HG03039 (cell line): Measurements from ENCODE around the gene IRF2BP1.
"Not testable (repeated sequence)": the region's sequence is repeated elsewhere in the genome, so short reads cannot be mapped to it uniquely, and the experiment has no call there.

ENCODE experiments used
- ATAC-seq: cut with Tn5 transposase; IDR thresholded peaks from one replicate; pipeline ENCODE4 v1.9.1; 2021; ENCODE audit warnings: mild to moderate bottlenecking, moderate library complexity; ENCODE audit not compliant: unreplicated experiment

Gene IRF2BP1

DNA sequence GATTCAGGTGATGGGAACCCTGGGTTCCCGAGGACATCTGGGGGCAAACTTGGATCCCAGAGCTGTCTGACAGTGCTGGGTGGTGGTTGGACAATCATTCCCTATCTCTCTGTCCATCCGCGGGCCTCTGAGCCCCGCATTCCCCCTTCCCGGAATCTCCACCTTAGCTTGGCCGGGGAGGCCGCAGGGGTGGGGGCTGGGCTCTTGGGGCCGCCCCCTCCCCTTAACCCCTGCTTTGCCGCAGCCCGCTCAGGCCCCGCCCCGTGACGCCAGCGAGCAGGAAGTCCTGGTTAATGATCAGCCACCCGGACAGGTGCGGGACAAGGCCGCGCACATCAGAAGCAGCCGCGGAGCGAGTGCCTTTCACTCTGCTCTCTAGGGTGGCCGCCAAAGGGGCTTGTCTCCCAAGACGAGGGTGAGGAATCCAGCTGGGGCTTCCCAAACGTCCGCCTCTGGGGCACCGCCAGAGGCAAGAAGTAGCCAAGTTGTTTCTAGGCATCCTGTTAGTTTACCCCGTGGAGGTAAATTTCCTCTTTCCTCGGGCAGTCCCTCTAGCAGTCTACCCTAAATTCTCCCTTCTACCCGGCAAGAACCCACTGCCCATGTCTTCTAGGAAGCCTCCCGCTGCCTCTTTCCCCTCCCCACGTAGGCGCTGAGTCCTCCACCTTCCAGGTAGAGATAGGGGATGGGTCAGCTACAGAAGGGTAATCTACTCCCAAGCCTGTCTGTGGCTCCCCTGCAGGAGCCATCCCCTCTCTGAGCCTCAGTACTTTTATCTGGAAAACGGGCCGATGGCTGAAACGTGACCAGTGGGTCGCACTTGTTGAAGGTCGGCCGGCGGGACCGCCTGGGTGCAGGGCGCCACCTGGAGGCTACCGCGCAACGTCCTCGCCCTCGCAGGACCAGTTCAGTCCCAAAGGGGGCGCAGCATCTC lies 3.0 kb downstream of the IRF2BP1 start:
- ATAC-seq = no peak

- no peak for ATAC-seq
These were observed 3.9 kb downstream of the IRF2BP1 start for GRCh38 chr19:45881909-45882528.

DNA sequence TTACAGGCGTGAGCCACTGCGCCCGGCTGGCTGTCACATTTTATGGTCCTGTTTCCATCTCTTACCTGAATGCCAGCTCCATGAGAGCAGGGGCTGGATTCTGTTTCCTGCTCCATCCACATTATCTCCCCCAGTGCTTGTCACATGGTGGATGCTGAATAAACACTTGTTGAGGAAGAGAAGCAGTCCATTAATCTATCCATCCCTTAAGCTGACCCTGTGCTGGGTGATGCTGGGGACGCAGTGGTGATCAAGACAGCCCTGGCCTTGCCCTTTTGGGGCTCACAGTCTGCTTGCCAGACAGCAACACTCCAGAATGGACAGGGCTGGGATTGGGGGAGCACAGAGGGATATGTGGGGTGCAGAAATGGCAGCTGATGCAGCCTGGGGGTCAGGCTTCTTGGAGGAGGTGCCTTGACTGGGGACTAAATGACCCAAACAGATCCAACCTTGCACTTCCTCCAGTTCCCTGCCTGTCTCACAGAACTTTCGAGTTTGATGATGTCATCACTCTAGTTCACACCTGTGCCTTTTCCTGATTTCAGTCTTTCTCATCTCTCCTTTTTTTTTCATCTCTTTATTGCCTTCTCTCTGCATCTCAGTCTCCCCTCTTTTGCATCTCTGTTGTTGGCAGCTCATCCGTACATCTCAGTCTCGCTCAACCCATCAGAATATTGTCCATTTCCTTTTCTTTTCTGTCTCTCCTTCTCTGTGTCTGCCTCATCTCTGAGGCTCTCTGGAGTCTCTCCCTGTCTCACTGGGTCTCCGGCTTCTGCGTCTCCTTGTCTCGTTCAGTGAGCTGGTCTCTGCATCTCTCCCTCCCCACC lies 4.6 kb downstream of the IRF2BP1 start:
- no peak for ATAC-seq

- no peak for ATAC-seq
These were observed 6.0 kb downstream of the IRF2BP1 start for GRCh38 chr19:45879971-45880370.

DNA sequence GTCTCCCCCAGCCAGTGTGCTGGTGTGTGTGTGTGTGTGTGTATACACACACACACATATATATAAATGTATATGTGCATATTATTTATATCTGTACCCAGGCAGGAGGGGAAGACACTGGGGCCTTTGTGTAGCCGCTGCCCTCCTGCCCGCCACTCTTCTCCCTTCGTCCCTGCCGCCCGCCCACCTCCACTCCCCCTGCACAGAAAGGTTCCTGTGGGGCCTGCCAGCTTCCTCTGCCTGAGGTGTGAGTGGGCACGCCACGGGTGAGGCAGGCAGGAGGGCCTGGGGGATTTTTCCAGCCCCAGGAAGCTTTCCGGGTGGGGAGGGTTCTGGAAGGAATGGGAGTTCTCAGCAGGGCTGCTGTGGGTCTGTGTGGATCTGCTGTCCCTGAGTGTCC lies 6.9 kb downstream of the IRF2BP1 start:
- no peak for ATAC-seq

GRCh38 chr19:45878043-45878794 lies 7.7 kb downstream of the IRF2BP1 start:
- no peak for ATAC-seq

DNA sequence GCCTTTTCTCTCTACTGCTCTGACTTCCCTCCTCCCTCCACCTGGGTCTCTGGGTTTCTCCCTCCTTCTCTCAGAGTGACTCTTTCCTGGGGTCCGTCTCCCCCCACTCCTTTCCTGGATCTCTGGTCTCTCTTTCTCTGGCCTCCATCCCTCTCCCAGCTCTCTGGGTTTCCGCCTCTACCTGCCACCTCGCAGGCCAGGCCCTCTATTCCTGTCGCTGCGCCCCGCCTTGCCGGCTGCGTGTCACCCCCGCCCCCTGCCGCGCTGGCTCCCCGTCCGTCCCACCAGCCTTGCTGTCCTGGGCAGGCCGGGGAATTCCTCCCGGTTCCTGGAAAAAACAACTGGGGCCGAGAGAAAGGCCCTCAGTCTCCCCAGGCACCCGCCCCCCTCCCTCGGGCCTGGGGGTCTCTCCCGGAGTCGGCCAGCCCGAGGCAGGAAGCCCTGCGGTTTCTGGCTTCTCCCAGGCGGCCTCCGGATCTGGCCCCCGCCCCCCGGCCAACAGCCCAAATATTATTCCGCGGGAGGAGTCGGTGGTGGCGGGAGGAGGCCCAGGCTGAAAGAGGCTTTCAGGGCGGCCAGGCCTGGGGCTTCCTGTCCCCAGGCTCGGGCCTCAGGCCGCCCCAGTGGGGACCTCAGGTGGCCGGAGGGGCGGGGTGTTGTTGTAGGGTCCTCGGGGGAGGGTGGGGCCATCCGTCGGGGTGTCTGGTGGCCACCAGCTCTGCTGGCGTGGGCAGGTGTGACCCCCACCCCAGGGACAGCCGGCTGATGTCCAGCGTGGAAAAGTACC lies 9.3 kb downstream of the IRF2BP1 start:
- ATAC-seq = no peak

GRCh38 chr19:45876161-45876410 lies 9.9 kb downstream of the IRF2BP1 start:
- ATAC-seq = no peak

DNA sequence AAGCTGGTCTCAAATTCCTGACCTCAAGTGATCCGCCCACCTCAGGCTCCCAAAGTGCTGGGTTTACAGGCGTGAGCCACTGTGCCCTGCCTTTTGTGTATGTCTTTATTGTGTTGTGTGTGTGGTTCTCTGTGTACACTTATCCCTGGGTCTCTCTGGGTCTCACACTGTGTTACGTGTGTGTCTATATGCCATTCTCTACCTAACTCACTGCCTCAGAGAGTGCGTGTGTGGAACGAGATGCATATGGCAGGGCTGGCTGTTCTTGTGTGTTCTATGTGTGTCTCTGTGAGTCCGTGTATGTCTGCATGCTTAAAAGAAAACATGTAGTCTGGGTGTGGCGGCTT lies 11.3 kb downstream of the IRF2BP1 start:
- no peak for ATAC-seq

DNA sequence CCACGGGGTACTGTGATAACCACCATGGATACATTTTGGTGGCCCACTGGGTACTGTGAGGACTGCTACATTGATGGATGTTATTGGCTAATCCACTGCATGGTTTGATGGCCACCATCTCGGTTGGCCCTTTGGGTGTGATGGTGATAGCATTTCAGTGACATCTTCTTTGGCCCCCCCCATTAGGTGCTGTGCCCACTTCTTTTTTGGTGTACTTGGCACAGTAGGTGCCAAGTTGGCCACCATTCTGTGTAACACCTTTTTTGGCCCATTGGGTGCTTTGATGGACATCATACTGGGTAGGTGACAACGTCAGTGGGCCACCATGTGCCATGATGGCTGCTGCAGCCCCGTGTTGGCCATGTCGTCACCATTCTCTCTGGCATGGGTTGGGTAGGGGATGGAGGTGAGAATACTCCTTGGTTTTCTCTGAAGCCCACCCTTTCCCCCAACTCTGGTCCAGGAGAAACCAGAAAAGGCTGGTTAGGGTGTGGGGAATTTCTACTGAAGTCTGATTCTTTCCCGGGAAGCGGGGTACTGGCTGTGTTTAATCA lies 12.6 kb downstream of the IRF2BP1 start:
- ATAC-seq = no peak

GRCh38 chr19:45872095-45872919 lies 13.6 kb downstream of the IRF2BP1 start:
- no peak for ATAC-seq

GRCh38 chr19:45870798-45871197 lies 15.1 kb downstream of the IRF2BP1 start:
- ATAC-seq = no peak

GRCh38 chr19:45867241-45867640 lies 18.7 kb downstream of the IRF2BP1 start:
- ATAC-seq = not testable (repeated sequence)

DNA sequence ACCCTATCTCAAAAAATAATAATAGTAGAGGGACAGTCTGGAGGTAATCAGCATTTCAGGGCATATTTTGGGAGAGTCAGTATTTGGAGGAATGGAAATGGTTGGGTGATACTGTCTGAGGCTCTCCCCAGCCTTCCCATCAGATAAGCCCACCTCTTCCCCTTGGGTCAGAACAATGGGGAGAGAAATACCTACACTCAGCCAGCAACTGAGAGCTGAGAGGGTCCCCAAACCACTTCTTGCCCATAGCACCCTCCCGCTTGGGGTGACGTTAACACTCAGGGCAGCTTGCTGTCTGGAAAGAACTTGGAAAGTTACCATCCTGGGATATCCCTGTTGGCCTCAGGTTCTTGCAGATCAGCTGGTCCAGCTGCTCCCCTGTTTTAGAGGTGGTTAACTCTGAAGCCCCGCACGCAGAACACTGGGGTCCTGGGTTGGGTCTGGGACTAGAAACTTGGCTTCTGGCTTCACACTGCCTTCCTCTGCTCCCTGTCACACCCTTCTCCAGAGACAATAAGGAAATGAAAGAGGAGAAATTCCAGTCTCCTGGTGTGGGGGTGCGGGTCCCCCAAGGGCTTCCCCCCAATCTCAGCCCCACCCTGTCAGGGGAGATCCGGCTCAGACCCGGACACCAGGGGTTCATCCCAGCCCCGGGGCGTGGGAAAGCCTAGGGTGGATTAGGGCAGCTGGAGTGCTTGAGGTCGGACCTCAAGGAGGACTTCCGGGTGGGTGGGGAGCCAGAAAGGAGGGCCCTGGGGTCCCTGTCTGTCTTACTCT lies 19.4 kb downstream of the IRF2BP1 start:
- no peak for ATAC-seq

GRCh38 chr19:45865269-45865948 lies 20.5 kb downstream of the IRF2BP1 start:
- no peak for ATAC-seq

- ATAC-seq = no peak
These were observed 21.3 kb downstream of the IRF2BP1 start for GRCh38 chr19:45864629-45865082.

- ATAC-seq = no peak
These were observed 21.9 kb downstream of the IRF2BP1 start, which contains the start of gene FOXA3 for GRCh38 chr19:45863840-45864628. Gene FOXA3, plus strand, starts transcription at chr19:45864326. Its CDS starts 131 bp downstream, at chr19:45864457.
